Measurements from ENCODE around the gene PILRA. TPM values are rescaled to one million over a fixed set of nuclear protein-coding genes. Genes with fewer than 3 reads are reported as not detected.
"Not testable (repeated sequence)": the region's sequence is repeated elsewhere in the genome, so short reads cannot be mapped to it uniquely, and the experiment has no call there.

The PILRA gene
- total RNA-seq, 1 donor from 2014 or later, result 9.6 TPM

- H3K27ac Mint-ChIP-seq, result no peak overlapping the region
- no peak for DNase-seq (ENCODE audit: low spot score)
- H3K27me3 Mint-ChIP-seq (ENCODE audit: insufficient read depth), result no peaks in the 10 kb centered on the region
- no peaks in the 10 kb centered on the region for H3K9me3 Mint-ChIP-seq
- peaks cover 46% of the 10 kb centered on the region for H3K36me3 Mint-ChIP-seq (ENCODE audit: low read depth)
- no peak overlapping the region for H3K4me3 Mint-ChIP-seq
- H3K4me1 Mint-ChIP-seq (ENCODE audit: low read depth), result peaks cover 38% of the 10 kb centered on the region
- intact Hi-C loops (cut with micrococcal nuclease), result no loop called here
Measured at GRCh38 chr7:100348805-100349204, 24.5 kb upstream of the PILRA start.

- intact Hi-C loops (cut with micrococcal nuclease), result no loop called here
- Mint-ChIP-seq H3K9me3 (no peaks in the 10 kb centered on the region), H3K4me3 (no peak overlapping the region), H3K4me1 (ENCODE audit: low read depth) (peaks cover 33% of the 10 kb centered on the region), H3K27ac (no peak overlapping the region), H3K27me3 (ENCODE audit: insufficient read depth) (no peaks in the 10 kb centered on the region), H3K36me3 (ENCODE audit: low read depth) (peaks cover 45% of the 10 kb centered on the region)
- DNase-seq (ENCODE audit: low spot score), result no peak
Measured at GRCh38 chr7:100349757-100350156, 23.5 kb upstream of the PILRA start.

- intact Hi-C loops (cut with micrococcal nuclease), result no loop called here
- H3K27me3 Mint-ChIP-seq (ENCODE audit: insufficient read depth), result no peaks in the 10 kb centered on the region
- no peaks in the 10 kb centered on the region for H3K9me3 Mint-ChIP-seq
- H3K27ac Mint-ChIP-seq, result peak overlapping the region; percentile 68
- H3K4me3 Mint-ChIP-seq, result peak overlapping the region; percentile 42
- H3K4me1 Mint-ChIP-seq (ENCODE audit: low read depth), result peaks cover 27% of the 10 kb centered on the region
- peaks cover 47% of the 10 kb centered on the region for H3K36me3 Mint-ChIP-seq (ENCODE audit: low read depth)
- DNase-seq (ENCODE audit: low spot score), result no peak
Measured at GRCh38 chr7:100351657-100352058, 21.6 kb upstream of the PILRA start.

- Mint-ChIP-seq H3K36me3 (ENCODE audit: low read depth) (peaks cover 41% of the 10 kb centered on the region), H3K4me1 (ENCODE audit: low read depth) (peaks cover 27% of the 10 kb centered on the region)
- H3K9me3 Mint-ChIP-seq; H3K27ac Mint-ChIP-seq; H3K4me3 Mint-ChIP-seq; DNase-seq (ENCODE audit: low spot score); H3K27me3 Mint-ChIP-seq (ENCODE audit: insufficient read depth); intact Hi-C loops (cut with micrococcal nuclease): not testable (repeated sequence)
Measured at GRCh38 chr7:100352230-100352781, 21.0 kb upstream of the PILRA start.

GRCh38 chr7:100352984-100353684 lies 20.2 kb upstream of the PILRA start:
- intact Hi-C loops (cut with micrococcal nuclease), result no loop called here
- Mint-ChIP-seq H3K9me3 (no peaks in the 10 kb centered on the region), H3K4me1 (ENCODE audit: low read depth) (peaks cover 27% of the 10 kb centered on the region), H3K27me3 (ENCODE audit: insufficient read depth) (no peaks in the 10 kb centered on the region), H3K27ac (peak overlapping the region; percentile 80), H3K4me3 (no peak overlapping the region), H3K36me3 (ENCODE audit: low read depth) (peaks cover 38% of the 10 kb centered on the region)
- no peak for DNase-seq (ENCODE audit: low spot score)

GRCh38 chr7:100353685-100354330 lies 19.5 kb upstream of the PILRA start:
- H3K4me1 Mint-ChIP-seq (ENCODE audit: low read depth), result peaks cover 27% of the 10 kb centered on the region
- no peaks in the 10 kb centered on the region for H3K27me3 Mint-ChIP-seq (ENCODE audit: insufficient read depth)
- no peak overlapping the region for H3K4me3 Mint-ChIP-seq
- no peaks in the 10 kb centered on the region for H3K9me3 Mint-ChIP-seq
- H3K27ac Mint-ChIP-seq, result peak overlapping the region; percentile 80
- peaks cover 34% of the 10 kb centered on the region for H3K36me3 Mint-ChIP-seq (ENCODE audit: low read depth)
- no peak for DNase-seq (ENCODE audit: low spot score)
- intact Hi-C loops (cut with micrococcal nuclease), result no loop called here

- Mint-ChIP-seq H3K4me1 (ENCODE audit: low read depth) (peaks cover 16% of the 10 kb centered on the region), H3K9me3 (no peaks in the 10 kb centered on the region), H3K27me3 (ENCODE audit: insufficient read depth) (no peaks in the 10 kb centered on the region), H3K36me3 (ENCODE audit: low read depth) (peaks cover 31% of the 10 kb centered on the region), H3K27ac (no peak overlapping the region), H3K4me3 (no peak overlapping the region)
- intact Hi-C loops (cut with micrococcal nuclease), result no loop called here
- DNase-seq (ENCODE audit: low spot score), result no peak
Measured at GRCh38 chr7:100356416-100357068, 16.7 kb upstream of the PILRA start.

- H3K27ac Mint-ChIP-seq, result no peak overlapping the region
- H3K36me3 Mint-ChIP-seq (ENCODE audit: low read depth), result peaks cover 33% of the 10 kb centered on the region
Measured at GRCh38 chr7:100357131-100357561, 16.1 kb upstream of the PILRA start.

GRCh38 chr7:100358027-100358856 lies 15.0 kb upstream of the PILRA start, which contains the start of gene PILRB:
PILRB (plus strand) TSS chr7:100358117; CDS start chr7:100358303, 186 bp downstream.
- no peaks in the 10 kb centered on the region for H3K9me3 Mint-ChIP-seq
- H3K4me3 Mint-ChIP-seq, result no peak within 1 kb of the TSS
- DNase-seq (ENCODE audit: low spot score), result no peak
- H3K27me3 Mint-ChIP-seq (ENCODE audit: insufficient read depth), result no peaks in the 10 kb centered on the region
- H3K27ac Mint-ChIP-seq, result no peak within 1 kb of the TSS
- peaks cover 14% of the 10 kb centered on the region for H3K4me1 Mint-ChIP-seq (ENCODE audit: low read depth)
- peaks cover 38% of the 10 kb centered on the region for H3K36me3 Mint-ChIP-seq (ENCODE audit: low read depth)
- intact Hi-C loops (cut with micrococcal nuclease), result no loop called here

More at GRCh38 chr7:100357131-100357561, 16.1 kb upstream of the PILRA start:
- H3K9me3 Mint-ChIP-seq, result no peaks in the 10 kb centered on the region
- no peak for DNase-seq (ENCODE audit: low spot score)
- peaks cover 14% of the 10 kb centered on the region for H3K4me1 Mint-ChIP-seq (ENCODE audit: low read depth)
- H3K27me3 Mint-ChIP-seq (ENCODE audit: insufficient read depth), result no peaks in the 10 kb centered on the region
- H3K4me3 Mint-ChIP-seq, result no peak overlapping the region
- intact Hi-C loops (cut with micrococcal nuclease), result no loop called here

GRCh38 chr7:100358857-100359212 lies 14.5 kb upstream of the PILRA start:
- no peak overlapping the region for H3K4me3 Mint-ChIP-seq
- no peaks in the 10 kb centered on the region for H3K9me3 Mint-ChIP-seq
- intact Hi-C loops (cut with micrococcal nuclease), result no loop called here
- H3K4me1 Mint-ChIP-seq (ENCODE audit: low read depth), result peaks cover 13% of the 10 kb centered on the region
- peaks cover 38% of the 10 kb centered on the region for H3K36me3 Mint-ChIP-seq (ENCODE audit: low read depth)
- no peak overlapping the region for H3K27ac Mint-ChIP-seq
- no peaks in the 10 kb centered on the region for H3K27me3 Mint-ChIP-seq (ENCODE audit: insufficient read depth)
- no peak for DNase-seq (ENCODE audit: low spot score)

- H3K27ac Mint-ChIP-seq, result peak overlapping the region; percentile 24
- no peaks in the 10 kb centered on the region for H3K27me3 Mint-ChIP-seq (ENCODE audit: insufficient read depth)
- intact Hi-C loops (cut with micrococcal nuclease), result no loop called here
Measured at GRCh38 chr7:100360135-100360854, 13.0 kb upstream of the PILRA start.

GRCh38 chr7:100363098-100363497 lies 10.2 kb upstream of the PILRA start:
- H3K27ac Mint-ChIP-seq, result no peak overlapping the region
- intact Hi-C loops (cut with micrococcal nuclease), result no loop called here
- H3K4me3 Mint-ChIP-seq, result no peak overlapping the region
- DNase-seq (ENCODE audit: low spot score), result no peak
- H3K36me3 Mint-ChIP-seq (ENCODE audit: low read depth), result peaks cover 46% of the 10 kb centered on the region
- H3K27me3 Mint-ChIP-seq (ENCODE audit: insufficient read depth), result no peaks in the 10 kb centered on the region
- H3K9me3 Mint-ChIP-seq, result no peaks in the 10 kb centered on the region
- peaks cover 39% of the 10 kb centered on the region for H3K4me1 Mint-ChIP-seq (ENCODE audit: low read depth)

More at GRCh38 chr7:100360135-100360854, 13.0 kb upstream of the PILRA start:
- Mint-ChIP-seq H3K4me3 (no peak overlapping the region), H3K9me3 (no peaks in the 10 kb centered on the region), H3K4me1 (ENCODE audit: low read depth) (peaks cover 19% of the 10 kb centered on the region), H3K36me3 (ENCODE audit: low read depth) (peaks cover 42% of the 10 kb centered on the region)
- no peak for DNase-seq (ENCODE audit: low spot score)

All from activated T-helper 1 cell treated with anti-CD3 and anti-CD28 coated beads, Interleukin-12 subunit alpha, Interleukin-12 subunit beta, Interleukin-2, Interleukin-4 antibody, amounts not matched to agents 30 ng/mL and 10 ng/mL and 1 ng/mL, durations not matched to agents 14 hours and 24 hours and 36 hours (primary cell).